Natural killer cell treated with Interleukin-12 subunit alpha and Interleukin-12 subunit beta and Interleukin-15 and Interleukin-18, amount 100 ng/mL, for 72 hours (primary cell): ENCODE data around the gene TRMT1. TPM values are rescaled to one million over a fixed set of nuclear protein-coding genes. Genes with fewer than 3 reads are reported as not detected.
A peak's percentile ranks its signal among the peaks of the same experiment; 100 is the strongest.
"Not testable (repeated sequence)": the region's sequence is repeated elsewhere in the genome, so short reads cannot be mapped to it uniquely, and the experiment has no call there.

Experiments
- ATAC-seq, 2 donors: fragments of 150-1000 bp; cut with Tn5 transposase in 1 of 2; sonication (Bioruptor Pico), chemical (Tn5 transposase) in 1 of 2; 2 replicates each; pipeline ENCODE4 v1.10.0; 2021
- DNase-seq: peaks from one replicate; pipeline ENCODE4 v3.0.0; 2022; ENCODE audit warnings: low spot score
- H3K27ac Mint-ChIP-seq, 2 donors: 1 replicate in 1 of 2; 2 replicates in 1 of 2; pipeline ENCODE4 v1.8.0; 2022; ENCODE audit warnings: mixed read lengths in 2 of 2, mild to moderate bottlenecking in 1 of 2, moderate library complexity in 1 of 2
- H3K27me3 Mint-ChIP-seq, 2 donors: 1 replicate in 1 of 2; 2 replicates in 1 of 2; pipeline ENCODE4 v1.8.0; 2022; ENCODE audit warnings: mixed read lengths in 2 of 2
- H3K36me3 Mint-ChIP-seq: one replicate; pipeline ENCODE4 v1.8.0; 2022; ENCODE audit warnings: mixed read lengths
- H3K4me1 Mint-ChIP-seq, 2 donors: 1 replicate in 1 of 2; 2 replicates in 1 of 2; pipeline ENCODE4 v1.8.0; 2022; ENCODE audit warnings: low read depth in 2 of 2, mixed read lengths in 2 of 2, mild to moderate bottlenecking in 1 of 2
- H3K4me3 Mint-ChIP-seq: one replicate; pipeline ENCODE4 v1.8.0; 2022; ENCODE audit warnings: mixed read lengths
- H3K9me3 Mint-ChIP-seq: 2 replicates; pipeline ENCODE4 v1.8.0; 2022; ENCODE audit warnings: mixed read lengths
- total RNA-seq, 2 donors: library from RNA; stranded (reverse); gene quantifications; one replicate each; pipeline ENCODE4 v1.2.3, GENCODE V29; 2022

Gene TRMT1
- total RNA-seq, 2 donors from 2014 or later = 54.6 to 120 TPM

GRCh38 chr19:13153569-13154240 lies 37.2 kb upstream of the TRMT1 start:
- peak overlapping the region; percentile 94 for H3K4me3 Mint-ChIP-seq
- H3K4me1 Mint-ChIP-seq = peaks cover 66 to 72% of the 10 kb centered on the region in 2 donors
- ATAC-seq (no peak), DNase-seq (no peak)
- peaks cover 15% of the 10 kb centered on the region for H3K36me3 Mint-ChIP-seq
- H3K9me3 Mint-ChIP-seq = no peaks in the 10 kb centered on the region
- H3K27me3 Mint-ChIP-seq = no peaks in the 10 kb centered on the region
- H3K27ac Mint-ChIP-seq = peak overlapping the region; percentile 93 to 98

GRCh38 chr19:13152974-13153568 lies 36.5 kb upstream of the TRMT1 start:
- Mint-ChIP-seq H3K4me1 (peaks cover 64 to 70% of the 10 kb centered on the region in 2 donors), H3K27me3 (no peaks in the 10 kb centered on the region), H3K9me3 (no peaks in the 10 kb centered on the region), H3K4me3 (peak overlapping the region; percentile 94), H3K36me3 (peaks cover 15% of the 10 kb centered on the region), H3K27ac (peak overlapping the region; percentile 93 to 98)
- ATAC-seq (peak; percentile 59 to 74), DNase-seq (peak; percentile 97)

- H3K27me3 Mint-ChIP-seq = no peaks in the 10 kb centered on the region
- H3K36me3 Mint-ChIP-seq = peaks cover 15% of the 10 kb centered on the region
- DNase-seq = no peak
- ATAC-seq = peak; percentile 6 to 30
- peaks cover 58 to 64% of the 10 kb centered on the region in 2 donors for H3K4me1 Mint-ChIP-seq
- peak overlapping the region; percentile 93 to 98 for H3K27ac Mint-ChIP-seq
- no peaks in the 10 kb centered on the region for H3K9me3 Mint-ChIP-seq
- H3K4me3 Mint-ChIP-seq = peak overlapping the region; percentile 94
Measured at GRCh38 chr19:13152356-13152973, 35.9 kb upstream of the TRMT1 start.

DNA sequence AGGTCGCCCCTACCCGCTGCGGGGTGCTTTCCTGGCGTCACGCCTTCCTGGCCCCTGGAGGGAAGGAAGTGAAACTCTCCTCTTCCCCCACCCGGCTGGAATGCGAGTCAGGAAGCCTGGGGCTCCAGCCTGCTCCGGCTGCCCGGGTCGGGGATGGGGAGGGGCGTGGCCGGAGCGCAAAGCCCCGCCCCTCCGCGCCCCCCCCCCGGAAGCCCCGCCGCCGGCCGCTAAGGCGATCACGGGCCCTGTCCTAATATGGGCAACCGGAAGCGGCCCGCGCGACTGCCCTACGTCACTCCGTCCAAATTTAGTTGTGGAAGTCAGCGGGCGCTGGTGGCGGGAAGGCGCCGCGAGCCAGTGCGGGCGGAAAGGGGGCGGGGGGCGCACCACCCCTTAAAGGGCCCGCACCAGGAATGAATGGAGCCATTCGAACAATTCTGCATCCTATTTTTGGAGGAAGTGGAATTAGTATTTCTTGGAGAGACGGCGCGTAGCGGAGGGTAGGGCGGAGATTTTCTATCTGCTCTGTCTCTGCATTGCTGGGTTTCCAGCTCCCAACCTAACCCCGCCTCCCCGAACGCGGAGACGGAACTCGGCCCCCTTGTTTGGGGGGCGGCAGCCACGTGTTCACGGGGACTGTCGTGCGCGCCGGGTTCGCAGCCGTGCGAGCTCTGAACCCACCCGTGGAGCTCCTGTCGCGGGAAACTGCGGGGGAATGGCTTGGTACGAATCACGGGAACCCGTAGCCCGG lies 35.2 kb upstream of the TRMT1 start:
- H3K9me3 Mint-ChIP-seq = no peaks in the 10 kb centered on the region
- no peaks in the 10 kb centered on the region for H3K27me3 Mint-ChIP-seq
- H3K4me3 Mint-ChIP-seq = peak overlapping the region; percentile 94
- H3K4me1 Mint-ChIP-seq = peaks cover 55 to 61% of the 10 kb centered on the region in 2 donors
- peaks cover 15% of the 10 kb centered on the region for H3K36me3 Mint-ChIP-seq
- ATAC-seq (peak; percentile 73), DNase-seq (peak; percentile 96)
- peak overlapping the region; percentile 93 to 98 for H3K27ac Mint-ChIP-seq

DNA sequence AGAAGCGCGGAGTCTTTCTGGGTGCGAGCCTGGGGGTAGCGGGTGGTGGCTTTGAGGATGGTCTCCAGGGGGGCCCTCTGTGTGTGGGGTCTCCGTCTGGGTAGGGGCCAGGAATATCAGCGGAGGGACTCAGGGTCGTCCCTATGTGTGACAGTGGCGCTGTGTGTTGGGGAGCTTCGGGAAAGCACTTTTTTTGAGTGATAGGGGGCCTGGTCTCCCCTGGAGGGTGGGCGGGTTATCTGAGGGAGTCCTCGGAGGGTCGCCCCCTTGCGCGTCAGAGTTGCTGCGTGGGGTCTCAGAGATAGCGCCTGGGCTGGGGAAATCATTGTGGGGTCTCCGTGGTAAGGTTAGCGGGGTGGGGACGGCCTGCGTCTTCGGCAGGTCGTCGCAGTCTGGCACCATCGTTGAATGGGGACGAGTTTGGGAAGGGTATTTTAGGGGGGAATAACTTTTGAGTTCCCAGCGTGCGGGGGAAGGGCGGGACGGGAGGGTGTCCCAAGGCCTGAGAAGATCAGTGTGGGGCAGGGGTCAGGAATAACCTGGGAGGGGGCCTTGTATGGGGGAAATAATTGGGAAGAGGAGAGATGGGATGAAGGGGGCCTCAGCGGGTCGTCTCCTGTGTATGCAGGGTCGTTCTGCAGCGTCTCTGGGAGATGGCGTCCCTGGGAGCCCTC lies 34.5 kb upstream of the TRMT1 start:
- Mint-ChIP-seq H3K27me3 (no peaks in the 10 kb centered on the region), H3K9me3 (no peaks in the 10 kb centered on the region), H3K4me3 (peak overlapping the region; percentile 94), H3K36me3 (peaks cover 15% of the 10 kb centered on the region), H3K27ac (peak overlapping the region; percentile 93 to 98), H3K4me1 (peaks cover 49 to 55% of the 10 kb centered on the region in 2 donors)
- ATAC-seq (no peak), DNase-seq (no peak)

GRCh38 chr19:13150187-13150930 lies 33.8 kb upstream of the TRMT1 start, which contains the start of the genes IER2 and STX10:
IER2 (plus strand) TSS chr19:13150411; CDS start chr19:13153187, 2,776 bp downstream.
STX10 (minus strand) TSS chr19:13150375; CDS start chr19:13150173, 202 bp downstream.
- Mint-ChIP-seq H3K4me3 (peak within 1 kb of the TSS; percentile 94), H3K27ac (peak within 1 kb of the TSS; percentile 93 to 98), H3K36me3 (peaks cover 15% of the 10 kb centered on the region), H3K4me1 (peaks cover 44 to 53% of the 10 kb centered on the region in 2 donors), H3K9me3 (no peaks in the 10 kb centered on the region), H3K27me3 (no peaks in the 10 kb centered on the region)
- ATAC-seq (peak; percentile 70 to 76), DNase-seq (peak; percentile 96)

GRCh38 chr19:13149628-13150186 lies 33.2 kb upstream of the TRMT1 start:
- Mint-ChIP-seq H3K4me3 (peak overlapping the region; percentile 94), H3K9me3 (no peaks in the 10 kb centered on the region), H3K4me1 (peaks cover 44 to 47% of the 10 kb centered on the region in 2 donors), H3K27ac (peak overlapping the region; percentile 93 to 98), H3K27me3 (no peaks in the 10 kb centered on the region), H3K36me3 (peaks cover 15% of the 10 kb centered on the region)
- DNase-seq (no peak), ATAC-seq (peak; percentile 0)

DNA sequence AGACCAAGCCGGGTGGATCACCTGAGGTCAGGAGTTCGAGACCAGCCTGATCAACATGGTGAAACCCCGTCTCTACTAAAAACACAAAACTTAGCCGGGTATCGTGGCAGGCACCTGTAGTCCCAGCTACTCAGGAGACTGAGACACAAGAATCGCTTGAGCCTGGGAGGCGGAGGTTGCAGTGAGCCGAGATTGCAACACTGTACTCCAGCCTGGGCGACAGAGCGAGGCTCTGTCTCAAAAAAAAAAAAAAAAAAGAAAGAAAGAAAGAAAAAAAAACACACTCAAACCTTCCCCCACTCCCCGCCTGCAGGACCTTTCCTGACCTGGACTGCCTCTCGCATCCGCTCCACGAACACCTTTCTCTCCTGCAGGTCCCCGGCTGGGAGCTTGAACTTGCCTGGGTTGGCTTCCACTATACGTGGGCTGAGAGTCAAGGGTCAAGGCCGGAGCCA lies 32.7 kb upstream of the TRMT1 start:
- Mint-ChIP-seq H3K27ac (peak overlapping the region; percentile 59 to 93), H3K4me3 (peak overlapping the region; percentile 94)
- not testable (repeated sequence) for DNase-seq

DNA sequence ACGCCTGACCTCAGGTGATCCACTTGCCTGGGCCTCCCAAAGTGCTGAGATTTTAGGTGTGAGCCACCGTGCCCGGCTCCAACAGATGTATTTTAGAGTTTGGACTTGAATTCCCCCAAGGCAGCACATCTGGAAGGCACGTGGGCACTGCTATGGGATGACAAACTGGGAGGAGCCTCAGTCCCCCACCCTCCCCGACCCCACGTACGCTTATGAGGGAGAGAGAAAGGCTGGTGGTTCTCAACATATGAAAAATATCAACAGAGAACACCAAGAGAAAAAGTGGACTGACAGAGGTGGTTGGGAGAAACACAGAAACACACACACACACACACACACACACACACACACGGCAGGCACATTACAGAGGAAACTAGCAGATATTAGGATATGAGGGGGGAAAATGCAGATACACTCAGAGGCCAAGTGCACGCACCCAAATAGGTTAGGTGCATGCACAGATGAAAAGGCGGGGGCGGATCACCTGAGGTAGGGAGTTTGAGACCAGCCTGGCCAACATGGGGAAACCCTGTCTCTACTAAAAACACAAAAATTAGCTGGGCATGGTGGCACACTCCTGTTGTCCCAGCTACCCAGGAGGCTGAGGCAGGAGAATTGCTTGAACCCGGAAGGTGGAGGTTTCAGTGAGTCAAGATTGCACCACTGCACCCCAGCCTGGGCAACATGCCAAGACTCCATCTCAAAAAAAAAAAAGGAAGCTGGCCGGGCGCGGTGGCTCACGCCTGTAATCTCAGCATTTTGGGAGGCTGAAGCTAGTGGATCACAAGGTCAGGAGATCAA lies 30.4 kb upstream of the TRMT1 start:
- DNase-seq (no peak), ATAC-seq (no peak)
- H3K4me3 Mint-ChIP-seq = no peak overlapping the region
- H3K36me3 Mint-ChIP-seq = no peaks in the 10 kb centered on the region
- H3K27me3 Mint-ChIP-seq = no peaks in the 10 kb centered on the region
- no peaks in the 10 kb centered on the region for H3K9me3 Mint-ChIP-seq
- peaks cover 29% of the 10 kb centered on the region in 2 donors for H3K4me1 Mint-ChIP-seq
- no peak overlapping the region for H3K27ac Mint-ChIP-seq

More for the DNA sequence above, 32.7 kb upstream of the TRMT1 start:
- Mint-ChIP-seq H3K36me3 (peaks cover 10% of the 10 kb centered on the region), H3K4me1 (peaks cover 41 to 42% of the 10 kb centered on the region in 2 donors)
- ATAC-seq, H3K9me3 Mint-ChIP-seq, H3K27me3 Mint-ChIP-seq: not testable (repeated sequence)

DNA sequence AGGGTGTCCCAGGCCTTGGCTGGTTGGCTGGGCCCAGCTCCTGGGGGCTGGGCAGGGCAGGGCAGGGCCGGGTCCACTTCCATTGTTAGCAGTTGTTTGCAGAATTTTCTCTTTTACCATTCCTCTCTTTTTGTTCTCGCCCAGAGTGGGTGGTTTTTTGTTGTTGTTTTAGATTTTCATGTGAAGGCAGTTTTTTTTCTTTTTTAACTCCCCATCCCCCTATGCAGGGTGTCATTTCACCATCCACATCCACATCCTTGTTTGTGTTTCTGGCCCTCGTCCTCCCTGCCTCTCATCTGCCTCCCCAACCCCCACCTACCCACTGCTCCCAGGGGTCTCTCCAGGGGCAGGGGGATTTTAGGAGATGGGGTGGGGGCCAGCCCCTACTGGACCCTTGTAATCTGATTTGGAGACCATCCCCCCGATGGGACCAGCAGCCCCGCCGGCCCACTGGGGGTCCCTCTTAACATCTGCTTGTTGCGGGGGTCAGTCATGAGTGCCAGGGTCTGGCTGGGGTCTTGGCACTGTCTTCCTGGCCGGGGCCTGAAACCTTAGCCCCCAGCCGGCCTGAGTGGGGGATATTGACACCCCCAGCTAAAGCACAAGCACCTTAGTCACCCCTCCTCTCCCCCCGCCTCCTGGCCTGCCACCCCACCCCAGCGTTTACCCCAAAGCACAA lies 23.2 kb upstream of the TRMT1 start:
- H3K36me3 Mint-ChIP-seq = no peaks in the 10 kb centered on the region
- H3K4me3 Mint-ChIP-seq = no peak overlapping the region
- peaks cover 0 to 19% of the 10 kb centered on the region in 2 donors for H3K4me1 Mint-ChIP-seq
- DNase-seq (no peak), ATAC-seq (no peak)
- no peaks in the 10 kb centered on the region for H3K27me3 Mint-ChIP-seq
- H3K9me3 Mint-ChIP-seq = no peaks in the 10 kb centered on the region
- H3K27ac Mint-ChIP-seq = peak overlapping the region in 1 of 2 donors; percentile 9

GRCh38 chr19:13138916-13139198 lies 22.3 kb upstream of the TRMT1 start:
- Mint-ChIP-seq H3K27me3 (no peaks in the 10 kb centered on the region), H3K9me3 (no peaks in the 10 kb centered on the region), H3K27ac (no peak overlapping the region), H3K4me3 (no peak overlapping the region), H3K36me3 (no peaks in the 10 kb centered on the region), H3K4me1 (peaks cover 4 to 24% of the 10 kb centered on the region in 2 donors)
- no peak for ATAC-seq
- DNase-seq = no peak
